Measurements from ENCODE around the gene PIGR. TPM values are rescaled to one million over a fixed set of nuclear protein-coding genes. Genes with fewer than 3 reads are reported as not detected.

Gene PIGR, protein sequence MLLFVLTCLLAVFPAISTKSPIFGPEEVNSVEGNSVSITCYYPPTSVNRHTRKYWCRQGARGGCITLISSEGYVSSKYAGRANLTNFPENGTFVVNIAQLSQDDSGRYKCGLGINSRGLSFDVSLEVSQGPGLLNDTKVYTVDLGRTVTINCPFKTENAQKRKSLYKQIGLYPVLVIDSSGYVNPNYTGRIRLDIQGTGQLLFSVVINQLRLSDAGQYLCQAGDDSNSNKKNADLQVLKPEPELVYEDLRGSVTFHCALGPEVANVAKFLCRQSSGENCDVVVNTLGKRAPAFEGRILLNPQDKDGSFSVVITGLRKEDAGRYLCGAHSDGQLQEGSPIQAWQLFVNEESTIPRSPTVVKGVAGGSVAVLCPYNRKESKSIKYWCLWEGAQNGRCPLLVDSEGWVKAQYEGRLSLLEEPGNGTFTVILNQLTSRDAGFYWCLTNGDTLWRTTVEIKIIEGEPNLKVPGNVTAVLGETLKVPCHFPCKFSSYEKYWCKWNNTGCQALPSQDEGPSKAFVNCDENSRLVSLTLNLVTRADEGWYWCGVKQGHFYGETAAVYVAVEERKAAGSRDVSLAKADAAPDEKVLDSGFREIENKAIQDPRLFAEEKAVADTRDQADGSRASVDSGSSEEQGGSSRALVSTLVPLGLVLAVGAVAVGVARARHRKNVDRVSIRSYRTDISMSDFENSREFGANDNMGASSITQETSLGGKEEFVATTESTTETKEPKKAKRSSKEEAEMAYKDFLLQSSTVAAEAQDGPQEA
- total RNA-seq: not detected in 2 replicates

GRCh38 chr1:206946261-206946660, at the start of gene PIGR:
Gene PIGR, minus strand, starts transcription at chr1:206946466. Its CDS starts 5,935 bp downstream, at chr1:206940531.

DNA sequence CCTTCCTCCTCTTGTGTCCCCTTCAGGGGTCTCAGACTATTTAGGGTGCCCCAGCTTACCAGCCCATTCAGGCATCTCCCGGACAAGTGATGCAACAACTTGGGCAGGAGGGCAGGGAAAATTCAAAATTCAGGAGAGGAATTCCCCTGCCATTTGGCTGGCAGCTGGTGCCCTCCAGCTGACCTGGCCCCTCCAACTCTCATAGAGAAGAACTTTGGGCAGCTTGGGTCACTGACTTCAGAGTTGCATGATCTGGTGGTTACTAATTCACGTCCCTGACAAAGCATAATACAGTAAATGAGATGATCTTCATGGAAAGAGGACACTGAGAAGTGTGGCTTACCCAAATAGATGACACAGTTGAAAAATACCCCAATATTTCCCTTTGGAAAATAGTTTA, 24.2 kb upstream of the PIGR start, which contains the start of gene FCAMR:
Gene FCAMR, minus strand, starts transcription at position 15 of the 400 bp plus-strand sequence. CDS start 335 bp downstream, outside the sequence.

DNA sequence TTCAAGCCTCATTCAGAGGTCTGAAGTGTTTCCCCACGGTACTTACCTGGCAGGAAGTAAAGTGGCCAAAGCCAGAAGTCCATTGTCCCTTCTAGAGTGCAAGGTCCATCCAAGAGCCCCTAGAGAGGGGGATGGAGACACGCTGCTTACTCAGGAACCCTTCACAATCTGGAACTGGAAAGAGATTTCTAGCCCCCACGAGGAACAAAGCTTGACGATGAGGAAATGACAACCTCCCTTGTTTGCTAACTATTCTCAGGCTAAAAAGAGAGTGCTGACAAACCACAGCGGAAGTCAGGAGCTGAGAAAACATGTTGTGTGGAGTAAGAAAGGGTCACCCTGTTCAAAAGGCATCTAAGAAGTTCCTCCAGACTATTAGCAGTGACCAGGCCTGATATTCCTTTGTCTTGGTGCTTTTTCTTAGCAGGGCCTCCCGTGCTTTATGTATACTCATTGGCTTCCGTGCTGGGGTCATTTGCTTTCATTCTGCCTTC, 24.4 kb downstream of the PIGR start, which contains the start of gene FCMR:
Gene FCMR, minus strand, starts transcription at position 170 of the 494 bp plus-strand sequence. Its CDS starts 87 bp downstream, at position 83.

DNA sequence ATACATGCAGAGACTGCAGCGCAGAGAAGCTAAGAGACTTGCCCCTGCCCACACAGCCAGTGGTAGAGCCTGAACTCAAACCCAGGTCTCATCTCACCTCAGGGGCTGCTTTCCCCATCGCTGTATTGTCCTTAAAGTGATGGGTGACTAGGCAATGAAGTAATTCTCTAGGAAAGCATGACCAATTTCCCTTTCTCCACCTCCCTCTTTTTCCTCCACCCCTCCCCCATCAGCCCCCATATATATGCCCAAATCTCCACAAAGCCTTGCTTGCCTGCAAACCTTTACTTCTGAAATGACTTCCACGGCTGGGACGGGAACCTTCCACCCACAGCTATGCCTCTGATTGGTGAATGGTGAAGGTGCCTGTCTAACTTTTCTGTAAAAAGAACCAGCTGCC, 49.1 kb downstream of the PIGR start, which contains the start of gene IL24:
Gene IL24, plus strand, starts transcription at position 269 of the 400 bp plus-strand sequence. CDS start 390 bp downstream, outside the sequence.

Other genes with a start within 250 kb of the PIGR start
- not detected in 2 replicates for gene IL19, start 175.7 kb downstream of the PIGR start, total RNA-seq
- gene IL10, start 174.0 kb downstream of the PIGR start, total RNA-seq: not detected in 2 replicates
- not detected in 2 replicates for gene IL20, start 80.8 kb downstream of the PIGR start, total RNA-seq
- gene IL24, start 49.0 kb downstream of the PIGR start, total RNA-seq: 0.12 TPM in 1 of 2 replicates, not detected in the other
- 1.3 and 1.6 TPM in 2 replicates for gene FCMR, start 24.5 kb downstream of the PIGR start, total RNA-seq
- gene FCAMR, start 24.0 kb upstream of the PIGR start, total RNA-seq: not detected in 2 replicates
- not detected in 2 replicates for gene C1orf116, start 86.3 kb upstream of the PIGR start, total RNA-seq
- gene YOD1, start 104.7 kb upstream of the PIGR start, total RNA-seq: 3.4 and 4.4 TPM in 2 replicates
- 3.3 and 3.4 TPM in 2 replicates for gene PFKFB2, start 106.8 kb upstream of the PIGR start, total RNA-seq
- not detected in 2 replicates for gene C4BPB, start 142.4 kb upstream of the PIGR start, total RNA-seq
- not detected in 2 replicates for gene C4BPA, start 157.8 kb upstream of the PIGR start, total RNA-seq